Hair follicular keratinocyte (primary cell): Measurements from ENCODE around the gene KCNMA1. TPM values are rescaled to one million over a fixed set of nuclear protein-coding genes. Genes with fewer than 3 reads are reported as not detected.

Experiments
- total RNA-seq: library from RNA; depleted of rRNA; stranded (reverse); fragments of >200 nt; gene quantifications from 2 replicates; pipeline ENCODE4 v1.2.3, GENCODE V29; 2015

Gene KCNMA1
- total RNA-seq, result 1.3 and 3.4 TPM in 2 replicates

DNA sequence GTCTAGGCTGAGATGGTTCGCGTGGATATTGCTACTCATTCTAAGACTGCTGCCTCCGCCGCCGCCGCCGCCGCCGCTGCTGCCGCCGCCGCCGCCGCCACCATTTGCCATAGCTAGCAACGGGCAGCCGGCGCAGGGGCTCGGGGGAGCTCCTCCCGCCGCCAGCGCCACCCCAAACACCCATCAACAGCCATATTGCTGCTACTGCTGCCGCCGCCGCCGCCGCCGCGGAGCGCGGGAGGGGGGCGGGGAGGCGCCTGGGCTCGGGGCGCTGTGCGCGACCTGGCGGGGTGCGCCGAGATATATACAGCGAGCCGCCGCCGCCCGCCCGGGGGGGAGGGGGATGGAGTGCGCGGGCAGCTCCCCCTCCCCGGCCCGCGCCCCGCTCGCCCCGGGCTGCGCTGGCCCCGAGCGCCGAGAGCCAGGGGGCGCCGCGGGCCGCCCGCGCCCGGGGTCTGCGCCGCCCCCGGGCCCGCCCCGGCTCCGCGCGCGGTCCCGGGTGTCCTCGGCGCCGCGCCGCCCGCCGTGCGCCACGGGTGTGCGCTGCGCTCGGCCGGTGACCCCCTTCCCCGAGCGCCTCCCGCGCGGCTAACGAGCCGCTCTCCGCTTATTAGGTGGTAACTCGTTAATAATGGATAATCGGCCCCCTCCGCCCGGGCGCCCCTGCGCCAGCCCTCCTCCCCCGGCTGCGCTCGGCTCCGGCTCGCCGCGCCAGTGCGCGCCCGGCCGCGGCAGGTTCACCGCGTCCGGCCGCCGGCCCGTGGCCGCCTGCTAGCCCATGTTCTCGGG lies at the start of gene KCNMA1:
KCNMA1 (minus strand) TSS at position 277 of the 789 bp plus-strand sequence.

